ENCODE measurements around the gene DKKL1. TPM values are rescaled to one million over a fixed set of nuclear protein-coding genes. Genes with fewer than 3 reads are reported as not detected.
A peak's percentile ranks its signal among the peaks of the same experiment; 100 is the strongest.

The DKKL1 gene
- total and polyA plus RNA-seq, 2 experiments from 2014 or later: 0.76 to 2.9 TPM

- TF ChIP-seq EZH2phosphoT487 (IDR thresholded peaks at IDR 0.05; ENCODE audit: unreplicated experiment): no peak
- TF ChIP-seq CREB1 (CRISPR knock-in tag; IDR thresholded peaks at IDR 0.05; ENCODE audit: low read depth): no peak
- no peak for TF ChIP-seq ZNF331 (CRISPR knock-in tag; IDR thresholded peaks at IDR 0.05; ENCODE audit: low read depth)
- no peak for TF ChIP-seq JUNB (IDR thresholded peaks at IDR 0.05; ENCODE audit: unreplicated experiment)
- TF ChIP-seq STAT1 (IDR thresholded peaks at IDR 0.05; ENCODE audit: unreplicated experiment): no peak
- no peak for TF ChIP-seq NANOG (IDR thresholded peaks at IDR 0.05; ENCODE audit: borderline replicate concordance)
- TF ChIP-seq REST (IDR thresholded peaks at IDR 0.05; ENCODE audit: unreplicated experiment): no peak
- TF ChIP-seq CTCF (conservative IDR thresholded peaks at IDR 0.05; ENCODE audit: low read depth in 2 of 2): no peak
- TF ChIP-seq POLR2AphosphoS5 (IDR thresholded peaks at IDR 0.05; ENCODE audit: low read depth): no peak
- TF ChIP-seq ZNF114 (CRISPR knock-in tag; IDR thresholded peaks at IDR 0.05): no peak
- TF ChIP-seq EZH2 (IDR thresholded peaks at IDR 0.05; ENCODE audit: low read depth, unreplicated experiment): no peak
These were observed 56.5 kb downstream of the DKKL1 start (continued) for GRCh38 chr19:49420227-49420626.

- H3K36me3 Mint-ChIP-seq (ENCODE audit: low read depth): no peaks in the 10 kb centered on the region; the same call in 2 of the 3 replicates
- H4K20me1 ChIP-seq (replicated peaks; ENCODE audit: insufficient read depth): peaks cover 4% of the 10 kb centered on the region; the same call in 1 of the 2 replicates
- H3K36me3 ChIP-seq (ENCODE audit: insufficient read depth): no peaks in the 10 kb centered on the region
- TF ChIP-seq EZH2 (IDR thresholded peaks at IDR 0.05; ENCODE audit: low read depth, unreplicated experiment) (peak; percentile 60), NANOG (IDR thresholded peaks at IDR 0.05; ENCODE audit: borderline replicate concordance) (no peak), CREB1 (CRISPR knock-in tag; IDR thresholded peaks at IDR 0.05; ENCODE audit: low read depth) (0 out of 2 replicates have a peak, but pooled peaks have one; percentile 52), REST (IDR thresholded peaks at IDR 0.05; ENCODE audit: unreplicated experiment) (no peak), ZNF331 (CRISPR knock-in tag; IDR thresholded peaks at IDR 0.05; ENCODE audit: low read depth) (no peak), ETS1 (IDR thresholded peaks at IDR 0.05) (no peak), CTCF (conservative IDR thresholded peaks at IDR 0.05; ENCODE audit: low read depth in 2 of 2) (no peak), JUNB (IDR thresholded peaks at IDR 0.05; ENCODE audit: unreplicated experiment) (no peak)
- peak; percentile 73 for ATAC-seq
- peaks cover 3% of the 10 kb centered on the region for H3K9me3 Mint-ChIP-seq
- no peaks in the 10 kb centered on the region for H3K79me2 ChIP-seq (replicated peaks; ENCODE audit: insufficient read depth)
- H3K27ac Mint-ChIP-seq: no peak overlapping the region
- no peak overlapping the region for H2AFZ ChIP-seq
- H3K27me3 Mint-ChIP-seq (ENCODE audit: insufficient read depth, low read depth, poor library complexity): peaks cover 60% of the 10 kb centered on the region
- peaks cover 62% of the 10 kb centered on the region for H3K4me1 Mint-ChIP-seq
- H3K27me3 ChIP-seq (ENCODE audit: insufficient read depth): peaks cover 49% of the 10 kb centered on the region
- peaks cover 26% of the 10 kb centered on the region for H3F3A ChIP-seq (replicated peaks; ENCODE audit: low read depth)
- peak overlapping the region; percentile 34 for H3K4me2 ChIP-seq
- H3K4me3 ChIP-seq: 0 out of 2 replicates have a peak overlapping the region, but pooled peaks have one; percentile 31
- H3K27ac ChIP-seq (ENCODE audit: low read depth): no peak overlapping the region
- H3K4me3 Mint-ChIP-seq: peak overlapping the region; percentile 49
- H3K9me2 ChIP-seq (ENCODE audit: insufficient read depth): no peaks in the 10 kb centered on the region
- DNase-seq (ENCODE audit: low spot score): peak; percentile 99
- H3K4me1 ChIP-seq (ENCODE audit: insufficient read depth): peaks cover 31% of the 10 kb centered on the region
These were observed 57.6 kb downstream of the DKKL1 start for GRCh38 chr19:49421039-49421877.

Measured in GM23338 (cell line).